ENCODE data around the gene TIMM44. TPM values are rescaled to one million over a fixed set of nuclear protein-coding genes. Genes with fewer than 3 reads are reported as not detected.

Gene TIMM44
- total RNA-seq, 1 donor from 2014 or later = 92.5 TPM

GRCh38 chr19:7983286-7983950 is 40.0 kb upstream of the TIMM44 start:
- DNase-seq (no peak), ATAC-seq (ENCODE audit: low read depth) (no peak)
- H3K9me3 Mint-ChIP-seq = no peaks in the 10 kb centered on the region
- no peak overlapping the region for H3K27ac Mint-ChIP-seq
- intact Hi-C loops (cut with micrococcal nuclease) = no loop called here
- TF ChIP-seq CTCF (IDR thresholded peaks at IDR 0.05) = no peak
- H3K4me3 Mint-ChIP-seq = no peak overlapping the region
- H3K27me3 Mint-ChIP-seq = no peaks in the 10 kb centered on the region
- peaks cover 82% of the 10 kb centered on the region for H3K36me3 Mint-ChIP-seq (ENCODE audit: low read depth)
- H3K4me1 Mint-ChIP-seq = no peaks in the 10 kb centered on the region
- ChIA-PET CTCF (no interaction called here), POLR2A (interaction anchor here (0.6 kb wide), 1 partner anchor 181 kb away, joined by 3 read pairs; no protein-coding TSS in a partner anchor)

- DNase-seq = no peak
- Mint-ChIP-seq H3K4me1 (no peaks in the 10 kb centered on the region), H3K36me3 (ENCODE audit: low read depth) (peaks cover 80% of the 10 kb centered on the region), H3K9me3 (no peaks in the 10 kb centered on the region), H3K4me3 (no peak overlapping the region), H3K27ac (no peak overlapping the region), H3K27me3 (no peaks in the 10 kb centered on the region)
- ChIA-PET CTCF (no interaction called here), POLR2A (interaction anchor here (0.6 kb wide), 2 partner anchors 39 to 181 kb away, joined by 3 read pairs; no protein-coding TSS in a partner anchor)
- no peak for ATAC-seq (ENCODE audit: low read depth)
- intact Hi-C loops (cut with micrococcal nuclease) = no loop called here
- TF ChIP-seq CTCF (IDR thresholded peaks at IDR 0.05) = no peak
These were observed 39.2 kb upstream of the TIMM44 start for GRCh38 chr19:7982651-7983099.

GRCh38 chr19:7982103-7982502 is 38.6 kb upstream of the TIMM44 start:
- CTCF ChIA-PET = no interaction called here
- H3K27ac Mint-ChIP-seq = no peak overlapping the region

GRCh38 chr19:7981661-7982060 is 38.2 kb upstream of the TIMM44 start:
- no peaks in the 10 kb centered on the region for H3K4me1 Mint-ChIP-seq
- H3K27me3 Mint-ChIP-seq = no peaks in the 10 kb centered on the region
- H3K36me3 Mint-ChIP-seq (ENCODE audit: low read depth) = peaks cover 81% of the 10 kb centered on the region
- intact Hi-C loops (cut with micrococcal nuclease) = no loop called here
- no peak for ATAC-seq (ENCODE audit: low read depth)
- H3K4me3 Mint-ChIP-seq = no peak overlapping the region
- H3K27ac Mint-ChIP-seq = no peak overlapping the region
- no peaks in the 10 kb centered on the region for H3K9me3 Mint-ChIP-seq
- DNase-seq = no peak
- ChIA-PET POLR2A (no interaction called here), CTCF (no interaction called here)
- no peak for TF ChIP-seq CTCF (IDR thresholded peaks at IDR 0.05)

More at GRCh38 chr19:7982103-7982502, 38.6 kb upstream of the TIMM44 start:
- Mint-ChIP-seq H3K4me3 (no peak overlapping the region), H3K36me3 (ENCODE audit: low read depth) (peaks cover 80% of the 10 kb centered on the region), H3K9me3 (no peaks in the 10 kb centered on the region), H3K4me1 (no peaks in the 10 kb centered on the region), H3K27me3 (no peaks in the 10 kb centered on the region)
- POLR2A ChIA-PET = no interaction called here
- TF ChIP-seq CTCF (IDR thresholded peaks at IDR 0.05) = no peak
- ATAC-seq (ENCODE audit: low read depth) = no peak
- no peak for DNase-seq
- intact Hi-C loops (cut with micrococcal nuclease) = no loop called here

GRCh38 chr19:7981199-7981598 is 37.7 kb upstream of the TIMM44 start:
- ATAC-seq (ENCODE audit: low read depth) (no peak), DNase-seq (no peak)
- Mint-ChIP-seq H3K36me3 (ENCODE audit: low read depth) (peaks cover 78% of the 10 kb centered on the region), H3K4me3 (no peak overlapping the region), H3K27ac (no peak overlapping the region), H3K9me3 (no peaks in the 10 kb centered on the region), H3K27me3 (no peaks in the 10 kb centered on the region), H3K4me1 (no peaks in the 10 kb centered on the region)
- intact Hi-C loops (cut with micrococcal nuclease) = no loop called here
- POLR2A ChIA-PET = no interaction called here
- TF ChIP-seq CTCF (IDR thresholded peaks at IDR 0.05) = no peak
- CTCF ChIA-PET = no interaction called here
